ENCODE data around the gene SGCA. TPM values are rescaled to one million over a fixed set of nuclear protein-coding genes. Genes with fewer than 3 reads are reported as not detected.

SGCA gene
- total and polyA plus RNA-seq, 10 of the 15 experiments (the other 5 are each of a cell fraction or from before 2014, with no cell fraction given) = 0.13 to 2.2 (median 0.50) TPM; not detected in 2

GRCh38 chr17:50151041-50151936 is 14.5 kb upstream of the SGCA start (continued):
- TF ChIP-seq ZBTB4 (CRISPR knock-in tag; IDR thresholded peaks at IDR 0.05) = 0 out of 2 replicates have a peak, but pooled peaks have one; percentile 3
- peak; percentile 95 for TF ChIP-seq NR2F1 (conservative IDR thresholded peaks at IDR 0.05)
- peak; percentile 52; the same call in 1 of the 2 replicates for TF ChIP-seq TCF12 (IDR thresholded peaks at IDR 0.05; ENCODE audit: low read depth, low read length)
- TF ChIP-seq RELB (IDR thresholded peaks at IDR 0.05; ENCODE audit: low read depth) = no peak; the same call in none of the 2 replicates
- TF ChIP-seq SMARCA5 (IDR thresholded peaks at IDR 0.05) = peak; percentile 76; the same call in 1 of the 2 replicates
- peak; percentile 46 for TF ChIP-seq MTA2 (IDR thresholded peaks at IDR 0.05; ENCODE audit: low read depth)
- TF ChIP-seq PRDM15 (CRISPR knock-in tag; IDR thresholded peaks at IDR 0.05) = no peak
- peak; percentile 60 for TF ChIP-seq SP1 (IDR thresholded peaks at IDR 0.05; ENCODE audit: low read depth, low read length)
- no peak; the same call in 1 of the 2 replicates for TF ChIP-seq ZBED1 (IDR thresholded peaks at IDR 0.05; ENCODE audit: borderline replicate concordance)
- no peak for TF ChIP-seq ZNF24 (IDR thresholded peaks at IDR 0.05)
- TF ChIP-seq SIN3A (IDR thresholded peaks at IDR 0.05; ENCODE audit: low read depth, low read length) = peak; percentile 31; the same call in 1 of the 2 replicates
- TF ChIP-seq TBL1XR1 (IDR thresholded peaks at IDR 0.05; ENCODE audit: low read depth, low read length) = 0 out of 2 replicates have a peak, but pooled peaks have one; percentile 26
- 0 out of 4 replicates have a peak, but pooled peaks of 1 of the 2 experiments have one; percentile 10 for TF ChIP-seq ETV6 (conservative IDR thresholded peaks at IDR 0.05 in 1 of 2, IDR thresholded peaks at IDR 0.05 in 1 of 2; ENCODE audit: borderline replicate concordance in 1 of 2, low read depth in 1 of 2)
- TF ChIP-seq BCL11A (IDR thresholded peaks at IDR 0.05; ENCODE audit: low read depth, low read length) = no peak
- TF ChIP-seq RUNX3 (IDR thresholded peaks at IDR 0.05; ENCODE audit: low read length) = no peak
- TF ChIP-seq FOS (IDR thresholded peaks at IDR 0.05; ENCODE audit: borderline replicate concordance, extremely low read depth, insufficient read length) = peak; percentile 11

All from GM12878 (cell line).